Neural crest cell (in vitro differentiated cells): ENCODE measurements around the gene SLC25A38. TPM values are rescaled to one million over a fixed set of nuclear protein-coding genes. Genes with fewer than 3 reads are reported as not detected.

Experiments used
- DNase-seq: peaks from one replicate; pipeline ENCODE4 v3.0.0; 2021; ENCODE audit warnings: low read depth, mixed read lengths, low spot score
- H3K27ac Mint-ChIP-seq: one replicate; pipeline ENCODE4 v1.8.0; 2021; ENCODE audit warnings: mild to moderate bottlenecking, mixed read lengths; ENCODE audit not compliant: unreplicated experiment
- H3K27me3 Mint-ChIP-seq: 2 replicates; pipeline ENCODE4 v1.8.0; 2021; ENCODE audit warnings: low read depth, mild to moderate bottlenecking, mixed read lengths
- H3K36me3 Mint-ChIP-seq: 2 replicates; pipeline ENCODE4 v1.8.0; 2021; ENCODE audit warnings: low read depth, mild to moderate bottlenecking, mixed read lengths
- H3K4me1 Mint-ChIP-seq: 2 replicates; pipeline ENCODE4 v1.8.0; 2021; ENCODE audit warnings: mixed read lengths
- H3K4me3 Mint-ChIP-seq: one replicate; pipeline ENCODE4 v1.8.0; 2021; ENCODE audit warnings: mild to moderate bottlenecking, mixed read lengths
- H3K9me3 Mint-ChIP-seq: 2 replicates; pipeline ENCODE4 v1.8.0; 2021; ENCODE audit warnings: mixed read lengths
- CTCF ChIP-seq: fragments of 200-600 bp; sonication (generic); conservative IDR thresholded peaks from 2 replicates; pipeline ENCODE4 v1.5.0; 2021; ENCODE audit warnings: antibody characterized with exemption, mild to moderate bottlenecking
- total RNA-seq: library from RNA; stranded (reverse); gene quantifications from 2 replicates; pipeline ENCODE4 v1.2.1, GENCODE V29; 2021

SLC25A38 gene
- total RNA-seq, 1 donor from 2014 or later = 26.6 TPM

GRCh38 chr3:39420543-39420942 lies 37.4 kb downstream of the SLC25A38 start:
- Mint-ChIP-seq H3K27me3 (no peaks in the 10 kb centered on the region), H3K4me3 (no peak overlapping the region), H3K4me1 (peaks cover 5% of the 10 kb centered on the region), H3K9me3 (no peaks in the 10 kb centered on the region), H3K36me3 (no peaks in the 10 kb centered on the region), H3K27ac (no peak overlapping the region)
- DNase-seq = no peak
- no peak for TF ChIP-seq CTCF

- Mint-ChIP-seq H3K36me3 (no peaks in the 10 kb centered on the region), H3K4me1 (no peaks in the 10 kb centered on the region), H3K27me3 (no peaks in the 10 kb centered on the region), H3K27ac (no peak overlapping the region), H3K9me3 (no peaks in the 10 kb centered on the region), H3K4me3 (no peak overlapping the region)
- no peak for TF ChIP-seq CTCF
- no peak for DNase-seq
Observed at GRCh38 chr3:39423436-39423970, 40.3 kb downstream of the SLC25A38 start.

GRCh38 chr3:39426312-39426711 lies 43.1 kb downstream of the SLC25A38 start:
- Mint-ChIP-seq H3K4me1 (no peaks in the 10 kb centered on the region), H3K9me3 (no peaks in the 10 kb centered on the region), H3K27ac (no peak overlapping the region), H3K27me3 (no peaks in the 10 kb centered on the region), H3K36me3 (no peaks in the 10 kb centered on the region), H3K4me3 (no peak overlapping the region)
- TF ChIP-seq CTCF = no peak
- no peak for DNase-seq

GRCh38 chr3:39427506-39427905 lies 44.3 kb downstream of the SLC25A38 start:
- Mint-ChIP-seq H3K27ac (no peak overlapping the region), H3K27me3 (no peaks in the 10 kb centered on the region), H3K4me1 (no peaks in the 10 kb centered on the region), H3K36me3 (no peaks in the 10 kb centered on the region), H3K4me3 (no peak overlapping the region), H3K9me3 (no peaks in the 10 kb centered on the region)
- no peak for DNase-seq
- TF ChIP-seq CTCF = no peak

GRCh38 chr3:39428745-39429201 lies 45.6 kb downstream of the SLC25A38 start:
- no peaks in the 10 kb centered on the region for H3K27me3 Mint-ChIP-seq
- H3K27ac Mint-ChIP-seq = no peak overlapping the region
- no peak overlapping the region for H3K4me3 Mint-ChIP-seq
- H3K36me3 Mint-ChIP-seq = no peaks in the 10 kb centered on the region
- TF ChIP-seq CTCF = no peak
- DNase-seq = no peak
- no peaks in the 10 kb centered on the region for H3K9me3 Mint-ChIP-seq
- no peaks in the 10 kb centered on the region for H3K4me1 Mint-ChIP-seq

GRCh38 chr3:39429466-39429865 lies 46.3 kb downstream of the SLC25A38 start:
- no peaks in the 10 kb centered on the region for H3K36me3 Mint-ChIP-seq
- DNase-seq = no peak
- H3K27ac Mint-ChIP-seq = no peak overlapping the region

More at GRCh38 chr3:39429466-39429865, 46.3 kb downstream of the SLC25A38 start:
- TF ChIP-seq CTCF = no peak
- Mint-ChIP-seq H3K4me3 (no peak overlapping the region), H3K9me3 (no peaks in the 10 kb centered on the region), H3K4me1 (no peaks in the 10 kb centered on the region), H3K27me3 (no peaks in the 10 kb centered on the region)
